Fibroblast of skin of scalp (primary cell): ENCODE results near the gene PEPD.
A peak's percentile ranks its signal among the peaks of the same experiment; 100 is the strongest.
"Not testable (repeated sequence)": the region's sequence is repeated elsewhere in the genome, so short reads cannot be mapped to it uniquely, and the experiment has no call there.

Source experiments
- DNase-seq: peaks from one replicate; pipeline ENCODE4 v3.0.0-alpha.2; 2013

Gene PEPD

DNA sequence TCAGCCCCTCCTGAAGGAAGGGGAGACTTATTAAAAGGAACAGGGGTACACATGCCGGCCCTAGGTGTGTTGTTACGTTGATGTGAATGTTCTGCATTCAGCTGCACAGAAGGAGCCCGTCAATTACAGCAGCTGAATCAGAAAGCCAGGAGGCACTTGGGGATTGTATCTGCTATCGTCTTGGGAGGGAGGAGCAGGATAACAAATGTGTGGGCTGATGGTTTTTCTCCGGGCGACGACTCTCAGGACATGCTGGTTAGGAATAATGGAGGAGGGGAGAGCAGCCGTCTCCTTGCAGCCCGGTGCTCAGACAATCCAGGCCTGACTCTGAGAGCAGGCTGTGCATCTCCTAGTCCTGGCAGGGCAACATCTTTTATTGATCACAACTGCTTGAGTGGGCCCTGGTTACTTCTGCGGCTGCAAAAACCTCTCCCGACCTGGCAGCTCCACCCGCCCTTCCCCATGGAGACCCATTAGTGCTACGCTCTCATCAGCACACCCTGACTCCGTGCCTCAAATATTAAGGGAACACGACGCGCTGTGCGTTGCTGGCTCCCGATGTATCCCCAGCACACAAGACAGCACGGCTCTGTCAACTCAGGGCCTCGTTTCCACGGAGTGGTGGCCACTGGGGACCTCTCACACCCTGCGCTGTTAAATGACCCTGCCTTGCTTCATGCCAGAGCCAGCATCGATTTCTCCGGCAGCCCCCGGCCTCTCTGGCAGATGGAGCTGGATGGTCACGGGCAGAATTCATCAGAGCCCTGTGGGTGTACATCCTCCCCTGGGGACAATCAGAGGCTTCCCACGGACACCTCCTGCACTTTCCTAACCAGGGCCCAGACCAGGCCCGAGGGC, 25.3 kb downstream of the PEPD start:
- no peak for DNase-seq

GRCh38 chr19:33493401-33494275, 28.0 kb downstream of the PEPD start:
- no peak for DNase-seq

DNA sequence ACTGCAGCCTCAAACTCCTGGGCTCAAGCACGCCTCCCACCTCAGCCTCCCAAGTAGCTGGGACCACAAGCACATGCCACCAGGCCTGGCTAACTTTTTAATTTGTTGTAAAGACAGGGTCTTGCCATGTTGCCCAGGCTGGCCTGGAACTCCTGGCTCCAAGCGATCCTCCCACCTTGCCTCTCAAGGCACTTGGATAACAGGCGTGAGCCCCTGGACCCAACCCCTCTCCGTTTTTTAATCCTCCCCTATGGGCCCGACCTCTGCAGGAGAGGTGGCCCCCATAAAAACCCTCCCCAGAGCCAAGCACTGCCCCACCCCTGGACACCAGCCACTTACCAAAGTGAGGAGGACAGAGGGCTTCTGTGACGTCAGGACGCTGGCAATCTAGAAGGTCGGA, 28.6 kb downstream of the PEPD start:
- no peak for DNase-seq

DNA sequence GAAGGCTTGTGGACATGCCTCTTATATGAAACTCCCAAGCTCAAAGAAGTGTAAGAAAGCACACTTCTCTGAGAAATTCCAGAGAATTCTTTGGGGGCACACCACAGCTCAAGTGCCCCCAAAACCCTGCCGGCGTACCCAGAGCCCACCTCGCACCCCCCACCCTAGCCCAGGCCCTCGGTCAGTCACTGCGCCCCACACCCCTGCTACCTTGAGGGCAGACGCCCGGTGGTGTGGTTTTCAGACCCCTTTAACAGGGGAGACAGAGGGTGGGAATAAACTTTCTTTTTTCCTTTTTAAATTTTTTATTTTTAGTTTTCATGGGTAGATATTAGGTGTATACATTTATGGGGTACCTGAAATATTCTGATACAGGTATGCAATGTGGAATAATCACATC, 29.5 kb downstream of the PEPD start:
- no peak for DNase-seq

GRCh38 chr19:33490596-33490995, 31.0 kb downstream of the PEPD start:
- not testable (repeated sequence) for DNase-seq

- no peak for DNase-seq
Measured at GRCh38 chr19:33490041-33490451, 31.5 kb downstream of the PEPD start.

- DNase-seq, result no peak
Measured at GRCh38 chr19:33488826-33489225, 32.8 kb downstream of the PEPD start.

- DNase-seq, result peak; percentile 8
Measured at GRCh38 chr19:33487901-33488800, 33.4 kb downstream of the PEPD start.

GRCh38 chr19:33486936-33487811, 34.4 kb downstream of the PEPD start:
- DNase-seq, result no peak

GRCh38 chr19:33486407-33486806, 35.2 kb downstream of the PEPD start:
- no peak for DNase-seq

DNA sequence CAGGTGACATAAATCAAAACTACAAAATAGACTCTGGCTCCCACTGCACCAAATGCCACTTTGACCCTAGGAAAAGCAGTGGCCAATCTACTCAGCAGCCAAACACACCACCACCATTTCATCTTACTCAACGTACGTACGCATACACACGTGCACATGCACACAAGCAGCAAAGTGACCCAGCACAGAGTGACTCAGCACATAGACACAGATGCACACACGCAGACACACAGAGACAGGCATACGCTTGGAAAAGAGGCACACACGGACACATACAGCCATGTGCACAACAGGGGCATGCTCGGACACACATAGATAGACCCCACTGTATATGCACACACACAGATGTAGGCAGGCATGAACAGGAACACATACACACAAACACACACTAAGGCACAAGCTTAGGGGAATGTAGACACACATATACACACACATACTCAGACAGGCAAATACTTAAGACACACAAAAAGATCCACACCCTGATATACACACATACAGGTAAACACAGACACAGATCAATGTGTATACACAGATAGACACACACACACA, 37.3 kb downstream of the PEPD start:
- DNase-seq, result no peak

GRCh38 chr19:33482476-33482875, 39.1 kb downstream of the PEPD start:
- no peak for DNase-seq

GRCh38 chr19:33481863-33482262, 39.7 kb downstream of the PEPD start:
- no peak for DNase-seq

DNA sequence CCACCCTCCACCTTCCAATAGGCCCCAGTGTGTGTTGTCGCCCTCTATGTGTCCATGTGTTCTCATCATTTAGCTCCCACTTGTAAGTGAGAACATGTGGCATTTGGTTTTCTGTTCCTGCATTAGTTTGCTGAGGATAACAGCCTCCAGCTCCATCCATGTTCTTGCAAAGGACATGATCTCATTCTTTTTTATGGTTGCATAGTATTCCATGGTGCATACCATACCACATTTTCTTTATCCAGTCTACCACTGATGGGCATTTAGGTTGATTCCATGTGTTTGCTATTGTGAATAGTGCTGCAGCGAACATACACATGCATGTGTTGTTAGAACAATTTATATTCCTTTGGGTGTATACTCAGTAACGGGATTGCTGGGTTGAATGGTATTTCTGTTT, 42.0 kb downstream of the PEPD start:
- DNase-seq, result not testable (repeated sequence)

DNA sequence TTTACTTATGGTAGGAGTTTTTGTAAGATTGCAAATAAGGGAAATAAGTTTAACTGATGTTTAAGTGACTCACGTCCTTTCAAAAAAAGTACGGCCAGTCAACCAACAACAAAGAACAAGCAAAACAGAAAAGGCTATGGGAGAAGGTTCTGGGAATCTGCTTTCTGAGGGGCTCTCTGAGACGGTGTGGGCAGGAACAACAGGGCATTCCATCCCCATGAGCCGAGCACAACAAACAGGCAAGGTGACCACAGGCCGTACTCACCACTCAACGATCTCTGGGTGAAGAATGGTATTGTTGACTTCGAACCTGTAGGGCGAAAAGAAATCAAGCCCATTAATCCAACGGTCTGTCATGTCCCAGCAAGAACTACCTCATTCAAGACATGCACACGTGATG, 43.8 kb downstream of the PEPD start:
- DNase-seq, result no peak

- DNase-seq, result no peak
Measured at GRCh38 chr19:33476151-33476707, 45.4 kb downstream of the PEPD start.

GRCh38 chr19:33473653-33474305, 47.8 kb downstream of the PEPD start:
- peak; percentile 23 for DNase-seq

DNA sequence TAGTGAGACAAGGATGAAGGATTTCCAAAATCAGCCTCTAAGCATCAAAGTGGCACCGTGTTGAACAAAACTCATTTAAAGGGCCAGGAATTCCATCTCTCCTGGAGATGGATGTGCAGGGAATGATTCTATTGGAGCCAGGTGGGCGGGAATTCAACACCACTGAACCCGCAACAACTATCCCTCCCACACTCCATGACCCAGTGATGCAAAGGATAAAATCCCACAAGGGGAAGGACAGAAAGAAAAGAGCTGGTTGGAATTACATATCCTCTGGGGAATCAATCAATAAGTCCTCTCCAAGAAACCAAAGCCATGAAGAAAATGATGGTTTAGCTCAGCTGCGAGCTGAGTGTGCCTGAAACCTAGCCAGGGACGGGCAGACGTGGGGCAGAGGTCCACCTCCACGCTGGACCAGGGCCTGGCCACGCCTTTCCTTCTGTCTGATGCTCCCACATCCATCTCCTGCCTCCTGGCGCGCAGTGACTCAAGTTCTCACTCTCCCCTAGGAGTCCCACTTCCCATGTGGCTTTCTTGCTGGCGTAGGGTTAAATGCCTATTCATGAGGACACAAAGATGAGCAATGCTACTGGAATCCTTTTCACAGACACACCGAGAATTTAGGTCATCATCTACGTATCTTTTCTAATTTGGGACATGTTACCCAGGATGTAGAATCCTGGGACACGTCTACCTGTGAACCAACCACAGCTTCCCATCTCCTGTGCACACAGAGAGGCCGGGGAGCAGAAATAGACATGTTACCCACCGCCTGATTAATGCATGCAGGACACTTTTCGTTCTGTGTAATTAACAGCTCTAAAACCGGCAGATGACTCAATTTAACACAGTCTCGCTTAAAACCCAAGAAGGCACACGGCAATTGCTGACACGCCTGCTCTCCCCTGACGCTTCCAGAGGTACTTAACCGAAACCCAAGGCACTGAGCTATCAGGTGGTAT, 48.6 kb downstream of the PEPD start:
- peak; percentile 86 for DNase-seq

- DNase-seq, result no peak
Measured at GRCh38 chr19:33472226-33472625, 49.4 kb downstream of the PEPD start.
